Left renal cortex interstitium (tissue), 4 donors: ENCODE data around the gene NMU. TPM values are rescaled to one million over a fixed set of nuclear protein-coding genes. Genes with fewer than 3 reads are reported as not detected.
"Not testable (repeated sequence)": the region's sequence is repeated elsewhere in the genome, so short reads cannot be mapped to it uniquely, and the experiment has no call there.

ENCODE experiments used
- DNase-seq, 4 donors: peaks; one replicate each; pipeline ENCODE4 v3.0.0-alpha.2; 2013; ENCODE audit warnings: low read depth in 4 of 4, low spot score in 2 of 4, missing footprints in 1 of 4
- polyA plus RNA-seq, 4 donors: library from polyadenylated mRNA; unstranded; fragments of 120-200 nt; gene quantifications; one replicate each; pipeline ENCODE4 v1.2.1, GENCODE V29; 2013; ENCODE audit not compliant: insufficient read length in 4 of 4

NMU gene
- polyA plus RNA-seq, 4 donors: 9.6 to 15.9 (median 10.6) TPM

DNA sequence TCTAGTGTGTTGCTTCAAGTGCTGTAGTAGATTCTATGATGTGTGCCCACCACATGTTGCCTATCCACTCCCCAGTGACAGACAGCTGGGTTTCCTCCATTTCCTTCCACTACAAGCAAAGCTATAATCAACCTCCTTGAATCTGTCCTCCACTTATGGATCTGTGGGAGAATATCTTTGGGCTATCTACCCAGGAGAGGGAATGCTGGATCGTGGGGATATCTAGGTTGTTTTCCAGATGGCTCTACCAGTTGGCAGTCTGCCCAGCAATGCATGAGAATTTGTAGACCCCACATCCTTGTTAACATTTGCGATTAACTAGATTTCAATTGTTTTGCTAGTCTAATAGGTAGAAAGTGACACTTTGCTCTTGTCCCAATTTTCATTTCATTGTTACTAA, 10.3 kb downstream of the NMU start:
- DNase-seq: no peak

DNA sequence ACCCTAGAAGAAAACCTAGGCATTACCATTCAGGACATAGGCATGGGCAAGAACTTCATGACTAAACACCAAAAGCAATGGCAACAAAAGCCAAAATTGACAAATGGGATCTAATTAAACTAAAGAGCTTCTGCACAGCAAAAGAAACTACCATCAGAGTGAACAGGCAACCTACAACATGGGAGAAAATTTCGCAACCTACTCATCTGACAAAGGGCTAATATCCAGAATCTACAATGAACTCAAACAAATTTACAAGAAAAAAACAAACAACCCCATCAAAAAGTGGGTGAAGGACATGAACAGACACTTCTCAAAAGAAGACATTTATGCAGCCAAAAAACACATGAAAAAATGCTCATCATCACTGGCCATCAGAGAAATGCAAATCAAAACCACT, 12.0 kb downstream of the NMU start:
- not testable (repeated sequence) for DNase-seq

- DNase-seq: no peak
Observed at GRCh38 chr4:55618546-55619143, 17.5 kb downstream of the NMU start.

- no peak for DNase-seq
Observed at GRCh38 chr4:55617587-55618197, 18.4 kb downstream of the NMU start.

DNA sequence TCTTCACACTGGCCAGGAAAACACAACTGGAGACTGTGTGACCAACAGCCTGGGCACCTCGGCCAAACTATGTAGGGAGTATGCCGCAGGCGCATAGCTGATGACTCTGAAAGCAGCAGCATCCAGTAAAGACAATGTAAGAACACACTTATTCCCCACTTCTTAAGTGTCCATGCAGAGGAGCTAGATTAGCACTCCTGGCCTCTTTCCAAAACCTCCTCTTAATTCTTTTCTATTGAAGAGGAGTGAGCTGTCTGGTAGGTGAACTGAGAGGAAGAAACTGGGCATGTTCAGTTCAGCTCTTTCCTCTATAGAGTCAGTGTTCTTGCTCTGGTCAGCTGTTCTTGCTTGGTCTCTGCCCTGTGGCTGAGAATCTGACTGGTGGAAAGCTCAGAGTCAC, 21.1 kb downstream of the NMU start:
- DNase-seq: no peak

DNA sequence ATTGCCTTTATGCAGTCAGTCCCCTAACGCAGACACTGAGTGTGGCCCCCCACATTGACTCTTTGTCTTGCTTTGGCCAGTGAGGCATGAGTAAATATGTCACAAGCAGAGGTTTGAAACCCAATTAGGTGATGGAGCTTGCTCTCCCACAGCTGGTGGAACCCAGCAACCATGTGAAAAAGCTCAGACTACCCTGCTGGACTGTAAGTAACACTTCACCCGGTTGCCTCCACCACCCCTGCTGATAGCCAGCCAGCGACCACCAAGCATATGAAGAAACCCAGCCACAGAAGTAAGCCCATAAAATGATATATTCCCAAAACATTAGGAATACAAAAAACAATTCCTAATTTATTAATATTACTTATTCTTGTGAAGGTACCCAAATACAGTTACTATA, 22.5 kb downstream of the NMU start:
- no peak for DNase-seq

GRCh38 chr4:55612341-55612740, 23.8 kb downstream of the NMU start:
- DNase-seq: no peak

GRCh38 chr4:55611358-55612059, 24.6 kb downstream of the NMU start:
- no peak for DNase-seq

GRCh38 chr4:55610381-55610780, 25.7 kb downstream of the NMU start:
- DNase-seq: no peak

GRCh38 chr4:55609393-55609866, 26.7 kb downstream of the NMU start:
- DNase-seq: no peak

DNA sequence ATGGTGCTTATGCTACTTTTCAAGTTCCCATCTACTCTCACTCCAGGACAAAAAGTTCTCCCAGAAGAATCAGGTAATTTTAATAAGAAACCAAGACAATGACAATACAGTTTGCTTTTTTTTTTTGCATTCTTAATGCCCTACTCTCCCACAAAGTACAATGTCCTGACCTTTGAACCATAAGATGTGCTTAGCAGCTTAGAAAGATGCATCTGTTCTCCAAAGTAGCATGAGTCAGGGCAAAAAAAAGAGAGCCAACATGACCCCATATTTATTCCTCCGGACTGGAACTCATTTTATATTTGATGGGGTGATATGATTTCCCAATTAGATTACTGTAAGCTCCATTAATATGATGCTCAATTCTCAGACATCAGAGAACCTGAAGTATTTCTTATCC, 27.5 kb downstream of the NMU start:
- no peak for DNase-seq

DNA sequence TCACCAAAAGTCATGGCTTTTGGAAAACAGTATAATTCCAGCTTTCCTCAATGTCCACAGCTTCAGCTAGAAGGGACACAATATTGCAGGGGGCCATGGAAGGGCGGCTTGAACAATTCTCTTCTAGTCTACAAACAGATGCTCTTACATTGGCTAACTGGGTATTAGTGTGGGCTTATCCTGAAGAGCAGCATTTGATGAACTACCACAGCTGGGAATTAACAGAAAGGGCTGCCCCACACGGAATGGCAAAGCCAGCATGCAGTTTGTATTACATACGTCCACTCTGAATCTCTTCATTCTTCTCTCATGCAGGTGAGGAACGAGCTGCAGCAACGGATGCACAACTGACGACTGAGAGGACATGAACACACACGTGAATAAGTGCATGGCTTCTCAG, 31.1 kb downstream of the NMU start:
- no peak for DNase-seq

- no peak for DNase-seq
Observed at GRCh38 chr4:55600640-55601039, 35.5 kb downstream of the NMU start.

- DNase-seq: no peak
Observed at GRCh38 chr4:55598641-55599040, 37.5 kb downstream of the NMU start.

- no peak for DNase-seq
Observed at GRCh38 chr4:55592014-55592413, 44.1 kb downstream of the NMU start, which contains the start of gene PDCL2. Gene PDCL2 (minus strand): TSS chr4:55592245. CDS start chr4:55592109, 136 bp downstream.

GRCh38 chr4:55588160-55588559, 47.9 kb downstream of the NMU start:
- DNase-seq: no peak

GRCh38 chr4:55582773-55583172, 53.3 kb downstream of the NMU start:
- DNase-seq: not testable (repeated sequence)

GRCh38 chr4:55578341-55579010, 57.6 kb downstream of the NMU start:
- DNase-seq: no peak

- no peak for DNase-seq
Observed at GRCh38 chr4:55575513-55575912, 60.6 kb downstream of the NMU start.

GRCh38 chr4:55574252-55574651, 61.8 kb downstream of the NMU start:
- DNase-seq: no peak

GRCh38 chr4:55571806-55572205, 64.3 kb downstream of the NMU start:
- DNase-seq: no peak
